Measurements from ENCODE around the gene MYBPC2. TPM values are rescaled to one million over a fixed set of nuclear protein-coding genes. Genes with fewer than 3 reads are reported as not detected.

The MYBPC2 gene
- total and polyA plus RNA-seq, 4 experiments from 2014 or later, result 0.10 TPM; not detected in 3

DNA sequence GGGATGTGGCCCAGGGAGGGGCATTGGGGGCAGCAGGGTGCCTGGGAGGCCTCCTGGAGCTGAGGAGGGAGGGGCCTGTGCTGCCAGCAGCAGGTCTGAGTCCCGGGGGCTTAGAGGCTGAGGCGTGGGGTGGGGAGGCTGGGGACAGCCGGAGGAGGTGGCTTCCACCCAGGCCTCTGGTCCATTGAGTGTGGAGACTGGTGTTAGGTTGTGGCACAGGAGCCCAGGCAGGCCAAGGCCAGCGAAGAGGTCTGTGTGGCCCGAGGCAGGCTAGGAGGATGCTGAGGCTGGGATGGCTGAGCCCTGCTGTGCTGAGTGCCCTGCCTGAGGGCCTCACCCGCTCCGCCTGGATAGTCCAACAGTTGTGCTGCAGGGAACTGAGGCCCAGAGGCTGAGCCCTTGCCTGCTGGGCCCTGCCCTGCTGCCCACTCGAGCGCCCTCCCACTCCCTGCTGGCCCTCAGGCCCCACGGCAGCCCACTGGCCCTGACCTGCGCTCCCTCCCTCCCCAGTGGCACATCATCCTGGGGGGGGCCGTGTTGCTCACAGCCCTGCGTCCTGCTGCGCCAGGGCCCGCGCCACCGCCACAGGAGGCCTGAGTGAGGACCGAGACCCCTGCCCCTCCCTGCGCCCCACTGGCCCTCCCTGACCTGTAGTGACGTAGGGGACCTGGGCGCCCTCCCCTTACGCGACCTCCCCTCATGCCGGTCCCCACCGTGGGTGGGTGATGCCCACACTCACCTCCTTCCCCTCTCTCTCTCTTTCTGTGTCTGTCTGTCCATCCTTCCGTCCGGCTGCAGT lies 48.9 kb downstream of the MYBPC2 start:
- Histone ChIP-seq H3K9me3 (ENCODE audit: control insufficient read depth in 1 of 2, low read length in 2 of 2) (no peaks in the 10 kb centered on the region), H3K27me3 (ENCODE audit: insufficient read depth, low read length) (no peaks in the 10 kb centered on the region), H3K4me1 (ENCODE audit: insufficient read depth, low read length) (peaks cover 25% of the 10 kb centered on the region), H3K4me3 (ENCODE audit: low read length in 2 of 2) (no peak overlapping the region), H3K36me3 (ENCODE audit: insufficient read depth, low read length) (peaks cover 41% of the 10 kb centered on the region), H3K27ac (ENCODE audit: low read depth, low read length) (no peak overlapping the region)
- Mint-ChIP-seq H3K27ac (peak overlapping the region in 2 of 7 donors; percentile 59 to 75), H3K36me3 (peaks cover 24 to 47% of the 10 kb centered on the region in 2 donors), H3K27me3 (no peaks in the 10 kb centered on the region), H3K4me3 (no peak overlapping the region), H3K9me3 (peaks cover 0 to 2% (median 0%) of the 10 kb centered on the region in 8 donors), H3K4me1 (peaks cover 13 to 25% (median 17%) of the 10 kb centered on the region in 4 donors)
- ChIA-PET CTCF (ENCODE audit: partially characterized antibody) (no interaction called here), POLR2A (ENCODE audit: partially characterized antibody) (no interaction called here)
- no peak for DNase-seq
- intact Hi-C loops (cut with micrococcal nuclease), result no loop called here

DNA sequence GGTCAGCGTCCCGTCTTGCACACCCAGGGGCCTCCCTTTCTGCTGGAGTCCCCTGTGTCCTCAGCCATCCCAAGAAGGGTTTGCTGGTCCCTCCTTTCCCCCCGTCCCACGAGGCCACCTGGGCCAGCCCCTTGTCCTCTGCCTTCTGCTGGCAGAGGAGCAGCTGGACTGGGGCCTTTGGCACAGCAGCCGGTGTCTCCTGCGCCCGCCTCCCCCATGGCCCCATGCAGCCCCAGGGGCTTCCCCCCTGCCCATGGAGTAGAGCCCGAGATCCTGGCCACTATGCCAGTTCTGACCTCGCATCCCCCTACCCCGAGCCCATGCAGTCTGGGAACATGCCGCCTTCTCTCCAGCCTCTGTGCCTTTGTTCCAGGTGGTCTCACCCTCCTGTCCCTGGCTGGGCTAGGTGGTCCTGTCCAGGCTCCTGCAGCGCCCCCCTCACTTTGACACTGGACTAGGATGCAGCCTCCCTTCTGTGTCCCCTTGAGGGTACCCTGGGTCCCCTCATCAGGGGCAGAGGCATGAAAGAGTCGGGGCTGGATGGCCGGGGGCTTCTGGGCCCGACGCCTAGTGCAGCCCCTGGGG lies 49.7 kb downstream of the MYBPC2 start:
- ChIA-PET POLR2A (ENCODE audit: partially characterized antibody) (no interaction called here), CTCF (ENCODE audit: partially characterized antibody) (no interaction called here)
- peak overlapping the region in 1 of 7 donors; percentile 27 for H3K27ac Mint-ChIP-seq
- Histone ChIP-seq H3K4me3 (ENCODE audit: low read length in 2 of 2) (no peak overlapping the region), H3K36me3 (ENCODE audit: insufficient read depth, low read length) (peaks cover 41% of the 10 kb centered on the region), H3K4me1 (ENCODE audit: insufficient read depth, low read length) (peaks cover 18% of the 10 kb centered on the region), H3K9me3 (ENCODE audit: control insufficient read depth in 1 of 2, low read length in 2 of 2) (no peaks in the 10 kb centered on the region), H3K27ac (ENCODE audit: low read depth, low read length) (no peak overlapping the region), H3K27me3 (ENCODE audit: insufficient read depth, low read length) (no peaks in the 10 kb centered on the region)
- intact Hi-C loops (cut with micrococcal nuclease), result no loop called here
- peaks cover 0 to 2% (median 0%) of the 10 kb centered on the region in 8 donors for H3K9me3 Mint-ChIP-seq
- no peak for DNase-seq
- no peaks in the 10 kb centered on the region for H3K27me3 Mint-ChIP-seq
- peaks cover 23 to 45% of the 10 kb centered on the region in 2 donors for H3K36me3 Mint-ChIP-seq
- H3K4me1 Mint-ChIP-seq, result peaks cover 10 to 21% (median 16%) of the 10 kb centered on the region in 4 donors
- no peak overlapping the region for H3K4me3 Mint-ChIP-seq

DNA sequence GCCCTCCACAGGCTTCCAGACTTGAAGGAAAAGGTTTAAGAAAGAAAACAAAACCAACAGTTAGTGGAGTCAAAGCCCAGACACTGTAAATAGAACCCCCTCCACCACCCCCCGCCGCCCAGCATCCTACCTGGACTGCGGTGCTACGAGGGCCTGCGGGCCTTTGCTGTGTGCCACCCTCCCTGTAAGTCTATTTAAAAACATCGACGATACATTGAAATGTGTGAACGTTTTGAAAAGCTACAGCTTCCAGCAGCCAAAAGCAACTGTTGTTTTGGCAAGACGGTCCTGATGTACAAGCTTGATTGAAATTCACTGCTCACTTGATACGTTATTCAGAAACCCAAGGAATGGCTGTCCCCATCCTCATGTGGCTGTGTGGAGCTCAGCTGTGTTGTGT lies 50.2 kb downstream of the MYBPC2 start:
- no peak overlapping the region for H3K4me3 ChIP-seq (ENCODE audit: low read length in 2 of 2)
- Mint-ChIP-seq H3K27me3 (no peaks in the 10 kb centered on the region), H3K4me3 (no peak overlapping the region), H3K36me3 (peaks cover 19 to 39% of the 10 kb centered on the region in 2 donors), H3K27ac (peak overlapping the region in 1 of 7 donors; percentile 65), H3K4me1 (peaks cover 5 to 18% (median 12%) of the 10 kb centered on the region in 4 donors), H3K9me3 (peaks cover 0 to 2% (median 0%) of the 10 kb centered on the region in 8 donors)
- peaks cover 13% of the 10 kb centered on the region for H3K4me1 ChIP-seq (ENCODE audit: insufficient read depth, low read length)
- no peaks in the 10 kb centered on the region for H3K27me3 ChIP-seq (ENCODE audit: insufficient read depth, low read length)
- ChIA-PET POLR2A (ENCODE audit: partially characterized antibody) (interaction anchor here (1.0 kb wide), 1 partner anchor 28 kb away, joined by 3 read pairs; the partner anchor contains the start of gene JOSD2), CTCF (ENCODE audit: partially characterized antibody) (no interaction called here)
- no peaks in the 10 kb centered on the region for H3K9me3 ChIP-seq (ENCODE audit: control insufficient read depth in 1 of 2, low read length in 2 of 2)
- intact Hi-C loops (cut with micrococcal nuclease), result no loop called here
- H3K36me3 ChIP-seq (ENCODE audit: insufficient read depth, low read length), result peaks cover 40% of the 10 kb centered on the region
- no peak for DNase-seq
- no peak overlapping the region for H3K27ac ChIP-seq (ENCODE audit: low read depth, low read length)

GRCh38 chr19:50485284-50485955 lies 52.7 kb downstream of the MYBPC2 start:
- intact Hi-C loops (cut with micrococcal nuclease), result no loop called here
- Histone ChIP-seq H3K27ac (ENCODE audit: low read depth, low read length) (no peak overlapping the region), H3K4me3 (ENCODE audit: low read length in 2 of 2) (no peak overlapping the region), H3K9me3 (ENCODE audit: control insufficient read depth in 1 of 2, low read length in 2 of 2) (no peaks in the 10 kb centered on the region), H3K27me3 (ENCODE audit: insufficient read depth, low read length) (no peaks in the 10 kb centered on the region), H3K36me3 (ENCODE audit: insufficient read depth, low read length) (peaks cover 17% of the 10 kb centered on the region), H3K4me1 (ENCODE audit: insufficient read depth, low read length) (no peaks in the 10 kb centered on the region)
- H3K4me1 Mint-ChIP-seq, result peaks cover 9 to 20% (median 12%) of the 10 kb centered on the region in 4 donors
- no peaks in the 10 kb centered on the region for H3K27me3 Mint-ChIP-seq
- ChIA-PET POLR2A (ENCODE audit: partially characterized antibody) (interaction anchor here (1.1 kb wide), 1 partner anchor 26 kb away, joined by 5 read pairs; the partner anchor contains the start of gene JOSD2), CTCF (ENCODE audit: partially characterized antibody) (interaction anchor here (1.3 kb wide), 1 partner anchor 23 kb away, joined by 3 read pairs; no protein-coding TSS in a partner anchor)
- peaks cover 0 to 2% (median 0%) of the 10 kb centered on the region in 8 donors for H3K9me3 Mint-ChIP-seq
- no peak overlapping the region for H3K4me3 Mint-ChIP-seq
- H3K27ac Mint-ChIP-seq, result peak overlapping the region in 2 of 7 donors; percentile 43 to 84
- no peak for DNase-seq
- peaks cover 23 to 32% of the 10 kb centered on the region in 2 donors for H3K36me3 Mint-ChIP-seq

- intact Hi-C loops (cut with micrococcal nuclease), result no loop called here
- CTCF ChIA-PET (ENCODE audit: partially characterized antibody), result no interaction called here
Measured at GRCh38 chr19:50486823-50487515, 54.3 kb downstream of the MYBPC2 start.

DNA sequence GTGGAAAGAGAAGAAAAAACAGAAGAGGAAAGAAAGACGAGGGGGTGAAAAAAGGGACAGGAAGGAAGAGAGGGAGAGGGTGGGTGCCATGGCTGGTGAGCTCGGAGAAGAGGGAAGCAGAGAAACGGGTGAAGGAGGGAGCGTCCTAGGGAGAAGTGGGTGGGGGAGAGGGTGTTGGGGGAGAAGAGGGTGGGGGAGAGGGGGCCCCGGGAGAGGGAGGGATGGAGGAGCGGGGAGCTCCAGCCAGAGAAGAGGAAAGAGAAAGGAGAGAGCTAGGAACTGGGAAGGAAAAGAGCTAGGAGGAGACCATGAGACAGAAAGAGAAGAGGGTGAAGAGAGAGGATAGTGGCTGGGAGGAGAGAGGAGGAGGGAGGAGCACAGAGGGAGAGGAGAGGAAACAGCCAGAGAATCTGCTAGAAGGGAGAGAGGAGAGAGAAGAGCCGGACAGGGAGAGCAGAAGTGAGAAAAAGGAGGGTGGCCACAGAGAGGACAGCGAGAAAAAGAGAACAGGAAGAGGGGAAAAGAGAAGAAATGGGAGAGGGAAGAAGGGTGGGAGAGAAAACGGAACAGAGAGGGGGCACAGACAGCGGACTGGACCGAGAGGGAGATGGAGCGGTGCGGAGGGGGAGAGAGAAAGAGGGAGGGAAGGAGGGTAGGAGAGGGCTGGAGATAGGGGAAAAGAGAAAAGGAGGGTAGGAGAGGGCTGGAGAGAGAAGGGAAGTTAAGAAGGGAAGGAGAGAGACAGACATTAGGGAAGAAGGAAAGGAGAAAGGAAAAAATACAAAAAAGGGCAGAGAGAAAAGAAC lies 55.9 kb downstream of the MYBPC2 start:
- H3K27me3 ChIP-seq (ENCODE audit: insufficient read depth, low read length), result no peaks in the 10 kb centered on the region
- CTCF ChIA-PET (ENCODE audit: partially characterized antibody), result no interaction called here
- H3K4me3 Mint-ChIP-seq, result no peak overlapping the region
- peaks cover 13 to 17% of the 10 kb centered on the region in 2 donors for H3K36me3 Mint-ChIP-seq
- H3K9me3 ChIP-seq (ENCODE audit: control insufficient read depth in 1 of 2, low read length in 2 of 2), result no peaks in the 10 kb centered on the region
- H3K36me3 ChIP-seq (ENCODE audit: insufficient read depth, low read length), result no peaks in the 10 kb centered on the region
- no peak overlapping the region for H3K4me3 ChIP-seq (ENCODE audit: low read length in 2 of 2)
- peak overlapping the region in 1 of 7 donors; percentile 6 for H3K27ac Mint-ChIP-seq
- H3K9me3 Mint-ChIP-seq, result peaks cover 0 to 2% (median 0%) of the 10 kb centered on the region in 8 donors
- intact Hi-C loops (cut with micrococcal nuclease), result no loop called here
- peaks cover 20 to 40% (median 29%) of the 10 kb centered on the region in 4 donors for H3K4me1 Mint-ChIP-seq
- no peak for DNase-seq
- POLR2A ChIA-PET (ENCODE audit: partially characterized antibody), result no interaction called here
- peaks cover 12% of the 10 kb centered on the region for H3K4me1 ChIP-seq (ENCODE audit: insufficient read depth, low read length)
- no peak overlapping the region for H3K27ac ChIP-seq (ENCODE audit: low read depth, low read length)
- H3K27me3 Mint-ChIP-seq, result no peaks in the 10 kb centered on the region

More at GRCh38 chr19:50486823-50487515, 54.3 kb downstream of the MYBPC2 start:
- peaks cover 16 to 34% (median 24%) of the 10 kb centered on the region in 4 donors for H3K4me1 Mint-ChIP-seq
- peak overlapping the region in 1 of 7 donors; percentile 30 for H3K27ac Mint-ChIP-seq
- Histone ChIP-seq H3K4me1 (ENCODE audit: insufficient read depth, low read length) (peaks cover 8% of the 10 kb centered on the region), H3K36me3 (ENCODE audit: insufficient read depth, low read length) (peaks cover 4% of the 10 kb centered on the region), H3K4me3 (ENCODE audit: low read length in 2 of 2) (no peak overlapping the region), H3K9me3 (ENCODE audit: control insufficient read depth in 1 of 2, low read length in 2 of 2) (no peaks in the 10 kb centered on the region), H3K27ac (ENCODE audit: low read depth, low read length) (no peak overlapping the region), H3K27me3 (ENCODE audit: insufficient read depth, low read length) (no peaks in the 10 kb centered on the region)
- H3K4me3 Mint-ChIP-seq, result no peak overlapping the region
- DNase-seq, result peak in 4 of 5 donors; percentile 22 to 27 (median 26)
- H3K36me3 Mint-ChIP-seq, result peaks cover 19 to 29% of the 10 kb centered on the region in 2 donors
- H3K27me3 Mint-ChIP-seq, result no peaks in the 10 kb centered on the region
- H3K9me3 Mint-ChIP-seq, result peaks cover 0 to 2% (median 0%) of the 10 kb centered on the region in 8 donors
- POLR2A ChIA-PET (ENCODE audit: partially characterized antibody), result interaction anchor here (1.1 kb wide), 1 partner anchor 24 kb away, joined by 3 read pairs; the partner anchor contains the start of gene JOSD2

Measured in CD4-positive, alpha-beta memory T cell (primary cell).